Muscle layer of duodenum (tissue), 2 donors: Measurements from ENCODE around the gene FHAD1.

Experiments used
- H3K27ac ChIP-seq: one replicate; pipeline ENCODE4 v1.7.0; 2013; ENCODE audit warnings: mild to moderate bottlenecking, low read length
- H3K27me3 ChIP-seq: one replicate; pipeline ENCODE4 v1.7.0; 2013; ENCODE audit warnings: low read depth, mild to moderate bottlenecking, control low read depth, low read length
- H3K36me3 ChIP-seq, 2 donors: one replicate each; pipeline ENCODE4 v1.7.0; 2013; ENCODE audit warnings: low read length in 2 of 2, control low read depth in 1 of 2, mild to moderate bottlenecking in 1 of 2; ENCODE audit not compliant: insufficient read depth in 2 of 2, control insufficient read depth in 1 of 2
- H3K4me1 ChIP-seq, 2 donors: one replicate each; pipeline ENCODE4 v1.7.0; 2013; ENCODE audit warnings: low read length in 2 of 2, mild to moderate bottlenecking in 2 of 2, control low read depth in 1 of 2, moderate library complexity in 1 of 2; ENCODE audit not compliant: insufficient read depth in 2 of 2, control insufficient read depth in 1 of 2
- H3K4me3 ChIP-seq, 2 donors: one replicate each; pipeline ENCODE4 v1.7.0; 2013; ENCODE audit warnings: low read length in 2 of 2, low read depth in 1 of 2, mild to moderate bottlenecking in 1 of 2
- H3K9me3 ChIP-seq, 2 donors: one replicate each; pipeline ENCODE4 v1.7.0; 2013; ENCODE audit warnings: low read length in 2 of 2, control low read depth in 1 of 2, mild to moderate bottlenecking in 1 of 2; ENCODE audit not compliant: control insufficient read depth in 1 of 2
- donor health status: healthy.

The FHAD1 gene

GRCh38 chr1:15444468-15445389, 197.7 kb downstream of the FHAD1 start:
- H3K4me1 ChIP-seq: no peaks in the 10 kb centered on the region
- no peaks in the 10 kb centered on the region for H3K27me3 ChIP-seq
- no peak overlapping the region for H3K4me3 ChIP-seq
- H3K27ac ChIP-seq: no peak overlapping the region
- no peaks in the 10 kb centered on the region for H3K36me3 ChIP-seq
- no peaks in the 10 kb centered on the region for H3K9me3 ChIP-seq

GRCh38 chr1:15445390-15446122, 198.5 kb downstream of the FHAD1 start:
- Histone ChIP-seq H3K4me1 (no peaks in the 10 kb centered on the region), H3K9me3 (no peaks in the 10 kb centered on the region), H3K36me3 (no peaks in the 10 kb centered on the region), H3K27ac (no peak overlapping the region), H3K4me3 (no peak overlapping the region), H3K27me3 (no peaks in the 10 kb centered on the region)

DNA sequence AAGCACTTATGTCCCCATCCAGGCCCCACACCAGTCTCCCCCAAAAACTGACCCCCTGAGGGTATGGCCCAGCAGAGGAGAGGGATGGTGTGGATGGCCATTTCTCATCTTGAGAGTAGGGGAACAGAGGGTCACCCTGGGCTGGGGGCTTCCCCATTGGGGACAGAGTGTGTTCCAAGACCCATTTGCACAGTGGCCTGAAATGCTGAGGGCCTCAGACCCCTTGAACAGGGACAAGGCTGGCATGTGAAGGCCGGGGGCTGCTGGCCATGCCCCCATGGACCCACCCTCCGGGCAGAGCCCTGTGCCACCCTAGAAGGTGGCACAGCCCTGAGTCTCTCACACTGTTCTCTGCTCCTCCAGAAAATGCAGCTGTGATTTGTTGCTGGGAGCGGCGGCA, 199.2 kb downstream of the FHAD1 start:
- no peaks in the 10 kb centered on the region for H3K27me3 ChIP-seq
- H3K4me1 ChIP-seq: no peaks in the 10 kb centered on the region
- H3K9me3 ChIP-seq: no peaks in the 10 kb centered on the region
- H3K4me3 ChIP-seq: no peak overlapping the region
- H3K27ac ChIP-seq: no peak overlapping the region
- H3K36me3 ChIP-seq: no peaks in the 10 kb centered on the region
